Tibial nerve (tissue), 4 donors: ENCODE data around the gene SLC22A24. TPM values are rescaled to one million over a fixed set of nuclear protein-coding genes. Genes with fewer than 3 reads are reported as not detected.

Source experiments
- DNase-seq, 2 donors: peaks; one replicate each; pipeline ENCODE4 v3.0.0-alpha.2; 2019; ENCODE audit warnings: low spot score in 2 of 2
- H3K27ac ChIP-seq, 4 donors: fragments of 200-600 bp; sonication (generic) in 3 of 4; one replicate each; pipeline ENCODE4 v1.5.1; 2017 to 2019; ENCODE audit warnings: mild to moderate bottlenecking in 1 of 4
- H3K27me3 ChIP-seq, 2 donors: fragments of 200-600 bp; sonication (generic) in 1 of 2; one replicate each; pipeline versions ENCODE4 v1.5.1 to v1.6.0; 2017 to 2019
- H3K36me3 ChIP-seq, 3 donors: fragments of 200-600 bp; sonication (generic); one replicate each; pipeline ENCODE4 v1.5.1; 2018 to 2019
- H3K4me1 ChIP-seq, 4 donors: fragments of 200-600 bp; sonication (generic) in 3 of 4; one replicate each; pipeline ENCODE4 v1.5.1; 2017 to 2019
- H3K4me3 ChIP-seq, 4 donors: fragments of 200-600 bp; sonication (generic) in 3 of 4; one replicate each; pipeline ENCODE4 v1.5.1; 2017 to 2019; ENCODE audit warnings: mild to moderate bottlenecking in 1 of 4, moderate library complexity in 1 of 4
- H3K9me3 ChIP-seq, 4 donors: fragments of 200-600 bp; sonication (generic) in 3 of 4; one replicate each; pipeline ENCODE4 v1.5.1; 2017 to 2019
- CTCF ChIP-seq, 5 experiments: fragments of 200-600 bp in 3 of 5; fragments of 450-650 bp in 2 of 5; sonication (generic) in 3 of 5; IDR thresholded peaks; one replicate each; pipeline ENCODE4 v1.5.1; 2016 to 2019; ENCODE audit warnings: antibody characterized with exemption in 5 of 5, mild to moderate bottlenecking in 3 of 5, moderate library complexity in 2 of 5
- EP300 ChIP-seq, 2 donors: sonication (generic); formaldehyde crosslinking; IDR thresholded peaks; one replicate each; pipeline ENCODE4 v1.6.1; 2017; ENCODE audit warnings: antibody characterized with exemption in 2 of 2, mild to moderate bottlenecking in 1 of 2
- POLR2A ChIP-seq, 2 donors: fragments of 450-650 bp; IDR thresholded peaks; one replicate each; pipeline ENCODE4 v1.6.1; 2017; ENCODE audit warnings: antibody characterized with exemption in 2 of 2, mild to moderate bottlenecking in 2 of 2, moderate library complexity in 2 of 2
- WGBS, 2 donors: methylation state at CpG; one replicate each; pipeline ENCODE4 v1.1.5; 2018; 5-methylcytosine and 5-hydroxymethylcytosine counted together
- total RNA-seq, 4 donors: library from RNA; depleted of rRNA; stranded (reverse); fragments of >200 nt; gene quantifications; one replicate each; pipeline ENCODE4 v1.1.0, GENCODE V29; 2016

SLC22A24 gene
- total RNA-seq, 4 donors from 2014 or later, result not detected

- 85 to 86% methylated on average over 4 of the region's 4 CpGs for WGBS, 2 donors
- no peaks in the 10 kb centered on the region for H3K4me1 ChIP-seq
- H3K36me3 ChIP-seq, result no peaks in the 10 kb centered on the region
- TF ChIP-seq EP300 (IDR thresholded peaks at IDR 0.05), result no peak
- TF ChIP-seq CTCF (IDR thresholded peaks at IDR 0.05), result no peak
- no peak for TF ChIP-seq POLR2A (IDR thresholded peaks at IDR 0.05)
- DNase-seq, result no peak
- no peak overlapping the region for H3K27ac ChIP-seq
- no peak overlapping the region for H3K4me3 ChIP-seq
- no peaks in the 10 kb centered on the region for H3K27me3 ChIP-seq
- H3K9me3 ChIP-seq, result no peaks in the 10 kb centered on the region
These were observed 21.8 kb upstream of the SLC22A24 start for GRCh38 chr11:63165706-63166310.

GRCh38 chr11:63155794-63156193 is 11.8 kb upstream of the SLC22A24 start:
- no peak for TF ChIP-seq POLR2A (IDR thresholded peaks at IDR 0.05)
- TF ChIP-seq EP300 (IDR thresholded peaks at IDR 0.05), result no peak
- no peak for TF ChIP-seq CTCF (IDR thresholded peaks at IDR 0.05)
- no peaks in the 10 kb centered on the region for H3K4me1 ChIP-seq
- no peaks in the 10 kb centered on the region for H3K36me3 ChIP-seq
- no peak overlapping the region for H3K27ac ChIP-seq
- 82 to 85% methylated on average over 1 of the region's 1 CpG for WGBS, 2 donors
- H3K9me3 ChIP-seq, result peaks cover 0 to 18% (median 3%) of the 10 kb centered on the region in 4 donors
- H3K27me3 ChIP-seq, result no peaks in the 10 kb centered on the region
- no peak for DNase-seq
- no peak overlapping the region for H3K4me3 ChIP-seq

GRCh38 chr11:63146581-63146980 is 2.6 kb upstream of the SLC22A24 start:
- no peak overlapping the region for H3K27ac ChIP-seq
- H3K4me3 ChIP-seq, result no peak overlapping the region
- no peak for TF ChIP-seq POLR2A (IDR thresholded peaks at IDR 0.05)
- no peak for TF ChIP-seq EP300 (IDR thresholded peaks at IDR 0.05)
- TF ChIP-seq CTCF (IDR thresholded peaks at IDR 0.05), result no peak
- no peaks in the 10 kb centered on the region for H3K9me3 ChIP-seq
- no peaks in the 10 kb centered on the region for H3K27me3 ChIP-seq
- no peaks in the 10 kb centered on the region for H3K4me1 ChIP-seq
- no peak for DNase-seq
- 73 to 81% methylated on average over 2 of the region's 2 CpGs for WGBS, 2 donors
- no peaks in the 10 kb centered on the region for H3K36me3 ChIP-seq

GRCh38 chr11:63142459-63142858 is 1.6 kb downstream of the SLC22A24 start:
- Histone ChIP-seq H3K27me3 (no peaks in the 10 kb centered on the region), H3K4me1 (no peaks in the 10 kb centered on the region), H3K27ac (no peak overlapping the region), H3K9me3 (no peaks in the 10 kb centered on the region), H3K36me3 (no peaks in the 10 kb centered on the region), H3K4me3 (no peak overlapping the region)
- TF ChIP-seq EP300 (IDR thresholded peaks at IDR 0.05) (no peak), POLR2A (IDR thresholded peaks at IDR 0.05) (no peak), CTCF (IDR thresholded peaks at IDR 0.05) (no peak)
- no peak for DNase-seq
- WGBS, 2 donors, result 54 to 60% methylated on average over 3 of the region's 3 CpGs

GRCh38 chr11:63132985-63133775 is 10.8 kb downstream of the SLC22A24 start:
- Histone ChIP-seq H3K27ac (no peak overlapping the region), H3K36me3 (no peaks in the 10 kb centered on the region), H3K9me3 (peaks cover 0 to 16% (median 0%) of the 10 kb centered on the region in 4 donors), H3K27me3 (no peaks in the 10 kb centered on the region), H3K4me1 (no peaks in the 10 kb centered on the region), H3K4me3 (no peak overlapping the region)
- no peak for DNase-seq
- TF ChIP-seq POLR2A (IDR thresholded peaks at IDR 0.05) (no peak), EP300 (IDR thresholded peaks at IDR 0.05) (no peak), CTCF (IDR thresholded peaks at IDR 0.05) (no peak)
- 78 to 83% methylated on average over 7 of the region's 7 CpGs for WGBS, 2 donors
